Measurements from ENCODE around the gene TIMP4.

The TIMP4 gene

DNA sequence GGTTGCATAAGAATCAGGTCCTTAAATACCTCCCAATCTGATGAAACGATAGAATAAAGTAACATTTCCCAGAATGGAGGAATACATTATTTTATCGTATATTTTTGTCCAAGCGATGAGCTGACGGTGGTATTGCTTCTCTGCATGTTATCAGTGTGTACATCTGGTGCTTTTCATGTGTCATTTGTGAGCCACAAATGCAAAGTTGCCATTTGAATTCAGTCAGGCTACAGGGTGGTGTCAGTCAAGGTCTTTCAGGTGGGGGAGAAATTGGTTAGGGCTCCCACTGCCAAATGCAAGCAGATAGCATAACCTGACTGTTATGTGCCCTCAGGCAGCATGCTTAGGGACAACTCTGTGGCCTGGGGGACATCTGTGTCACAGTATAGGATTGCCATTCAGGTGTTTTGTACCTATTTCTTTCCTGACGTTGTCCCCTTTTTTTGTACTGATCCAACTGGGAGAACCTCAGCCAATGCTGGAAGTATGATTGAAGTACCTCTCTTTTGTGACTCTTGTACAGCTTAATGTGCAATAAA, 26.5 kb upstream of the TIMP4 start:
- no peak for DNase-seq (ENCODE audit: low read depth, low spot score)

DNA sequence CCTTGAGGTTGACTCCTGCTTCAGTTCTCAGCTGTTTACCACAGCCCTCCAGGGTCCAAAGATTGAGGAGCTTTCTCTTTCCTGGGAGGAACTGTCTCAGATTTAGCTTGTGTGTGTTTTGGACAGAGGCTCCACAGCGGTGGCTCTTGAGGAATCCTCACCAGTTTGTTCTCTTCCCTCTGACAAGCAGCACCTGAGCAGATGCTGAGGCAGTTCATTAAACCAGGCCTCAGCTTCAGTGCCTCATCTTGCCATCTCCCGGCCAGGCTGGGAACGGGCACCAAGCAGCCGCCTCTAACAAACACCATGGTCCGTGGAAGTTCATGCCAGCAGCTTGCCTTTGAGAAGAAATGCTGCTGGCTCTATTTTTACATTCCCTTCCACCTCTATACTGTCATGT, 25.8 kb upstream of the TIMP4 start:
- no peak overlapping the region for H3K4me3 ChIP-seq (ENCODE audit: insufficient read length, low read depth)
- no peaks in the 10 kb centered on the region for H3K36me3 ChIP-seq (ENCODE audit: insufficient read depth, insufficient read length, low read length)
- no peak for DNase-seq (ENCODE audit: low read depth, low spot score)
- H3K9ac ChIP-seq (ENCODE audit: insufficient read length, low read depth), result no peak overlapping the region
- peaks cover 4% of the 10 kb centered on the region for H3K4me1 ChIP-seq (ENCODE audit: insufficient read depth, insufficient read length)
- TF ChIP-seq ZNF274 (IDR thresholded peaks at IDR 0.05; ENCODE audit: low read depth, low read length), result no peak
- TF ChIP-seq SUZ12 (IDR thresholded peaks at IDR 0.05; ENCODE audit: extremely low read depth, insufficient read depth, insufficient read length), result no peak
- no peak for TF ChIP-seq YY1 (IDR thresholded peaks at IDR 0.05; ENCODE audit: insufficient read depth, insufficient read length)
- no peaks in the 10 kb centered on the region for H3K9me3 ChIP-seq (ENCODE audit: insufficient read depth, low read length)
- no peaks in the 10 kb centered on the region for H3K27me3 ChIP-seq (ENCODE audit: insufficient read depth, insufficient read length)

More for the DNA sequence above, 26.5 kb upstream of the TIMP4 start:
- no peaks in the 10 kb centered on the region for H3K36me3 ChIP-seq (ENCODE audit: insufficient read depth, insufficient read length, low read length)
- H3K4me1 ChIP-seq (ENCODE audit: insufficient read depth, insufficient read length), result peaks cover 4% of the 10 kb centered on the region
- H3K4me3 ChIP-seq (ENCODE audit: insufficient read length, low read depth), result no peak overlapping the region
- H3K27me3 ChIP-seq (ENCODE audit: insufficient read depth, insufficient read length), result no peaks in the 10 kb centered on the region
- no peaks in the 10 kb centered on the region for H3K9me3 ChIP-seq (ENCODE audit: insufficient read depth, low read length)
- no peak overlapping the region for H3K9ac ChIP-seq (ENCODE audit: insufficient read length, low read depth)
- no peak for TF ChIP-seq ZNF274 (IDR thresholded peaks at IDR 0.05; ENCODE audit: low read depth, low read length)
- no peak for TF ChIP-seq SUZ12 (IDR thresholded peaks at IDR 0.05; ENCODE audit: extremely low read depth, insufficient read depth, insufficient read length)
- no peak for TF ChIP-seq YY1 (IDR thresholded peaks at IDR 0.05; ENCODE audit: insufficient read depth, insufficient read length)

DNA sequence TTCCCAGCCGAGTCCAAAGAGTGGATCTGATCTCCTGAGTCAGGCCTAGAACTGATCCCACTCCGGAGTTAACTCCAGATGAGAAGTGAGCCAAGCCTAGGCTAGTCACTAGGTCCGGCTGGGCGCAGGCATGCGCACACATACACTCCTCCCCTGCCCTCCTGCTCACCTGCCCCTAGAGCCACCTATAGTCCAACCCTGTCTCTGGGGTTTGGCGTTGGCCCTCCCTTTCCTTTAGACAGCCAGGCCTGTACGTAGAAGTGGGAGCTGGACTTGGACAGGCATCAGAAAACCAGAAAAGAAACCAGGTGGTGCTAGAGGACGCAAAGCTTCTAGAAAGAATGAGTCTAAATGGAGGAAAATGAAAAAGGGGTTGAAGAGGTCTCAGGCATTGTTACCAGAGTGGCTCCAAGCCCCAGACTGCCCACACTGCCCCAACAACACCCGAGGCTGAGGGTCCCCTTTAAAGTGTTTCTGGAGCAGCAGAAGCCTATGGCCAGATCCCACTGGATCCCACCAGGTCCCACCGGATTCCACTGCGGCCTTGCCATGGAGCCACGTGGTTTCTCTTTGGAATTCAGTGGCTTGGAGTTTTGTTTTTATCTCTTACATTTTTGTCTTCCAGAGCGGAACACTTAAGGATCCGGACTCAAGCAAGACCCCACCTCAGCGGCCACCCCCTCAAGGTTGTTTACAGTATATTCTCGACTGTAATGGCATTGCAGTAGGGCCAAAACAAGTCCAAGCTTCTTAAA, 24.2 kb upstream of the TIMP4 start:
- H3K4me1 ChIP-seq (ENCODE audit: insufficient read depth, insufficient read length), result no peaks in the 10 kb centered on the region
- H3K36me3 ChIP-seq (ENCODE audit: insufficient read depth, insufficient read length, low read length), result peaks cover 5% of the 10 kb centered on the region
- no peaks in the 10 kb centered on the region for H3K27me3 ChIP-seq (ENCODE audit: insufficient read depth, insufficient read length)
- H3K9me3 ChIP-seq (ENCODE audit: insufficient read depth, low read length), result no peaks in the 10 kb centered on the region
- DNase-seq (ENCODE audit: low read depth, low spot score), result no peak
- TF ChIP-seq ZNF274 (IDR thresholded peaks at IDR 0.05; ENCODE audit: low read depth, low read length), result no peak
- no peak for TF ChIP-seq SUZ12 (IDR thresholded peaks at IDR 0.05; ENCODE audit: extremely low read depth, insufficient read depth, insufficient read length)
- no peak for TF ChIP-seq YY1 (IDR thresholded peaks at IDR 0.05; ENCODE audit: insufficient read depth, insufficient read length)
- no peak overlapping the region for H3K4me3 ChIP-seq (ENCODE audit: insufficient read length, low read depth)
- H3K9ac ChIP-seq (ENCODE audit: insufficient read length, low read depth), result no peak overlapping the region

DNA sequence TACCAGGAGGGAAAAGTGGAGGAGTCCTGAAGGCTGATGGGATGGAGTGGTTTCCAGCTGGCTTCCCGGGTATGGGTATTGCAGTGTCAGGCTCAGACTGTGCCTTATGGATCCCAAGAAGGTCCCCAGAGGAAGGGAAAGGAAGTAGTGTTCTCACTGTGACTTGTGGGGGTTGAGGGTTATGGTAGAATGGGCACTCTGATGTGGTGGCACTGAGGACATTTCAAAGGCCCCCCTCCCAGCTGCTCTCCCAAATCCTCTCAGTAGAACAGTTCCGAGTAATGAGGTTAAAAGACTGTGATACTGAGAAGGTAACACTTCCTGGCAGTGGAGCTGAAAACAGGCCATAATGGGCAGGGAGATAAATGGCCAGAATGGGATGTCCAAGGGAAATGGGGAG, 23.1 kb upstream of the TIMP4 start:
- Histone ChIP-seq H3K9ac (ENCODE audit: insufficient read length, low read depth) (no peak overlapping the region), H3K9me3 (ENCODE audit: insufficient read depth, low read length) (no peaks in the 10 kb centered on the region), H3K4me3 (ENCODE audit: insufficient read length, low read depth) (no peak overlapping the region), H3K4me1 (ENCODE audit: insufficient read depth, insufficient read length) (no peaks in the 10 kb centered on the region), H3K36me3 (ENCODE audit: insufficient read depth, insufficient read length, low read length) (peaks cover 5% of the 10 kb centered on the region), H3K27me3 (ENCODE audit: insufficient read depth, insufficient read length) (no peaks in the 10 kb centered on the region)
- DNase-seq (ENCODE audit: low read depth, low spot score), result no peak
- TF ChIP-seq SUZ12 (IDR thresholded peaks at IDR 0.05; ENCODE audit: extremely low read depth, insufficient read depth, insufficient read length) (no peak), ZNF274 (IDR thresholded peaks at IDR 0.05; ENCODE audit: low read depth, low read length) (no peak), YY1 (IDR thresholded peaks at IDR 0.05; ENCODE audit: insufficient read depth, insufficient read length) (no peak)

DNA sequence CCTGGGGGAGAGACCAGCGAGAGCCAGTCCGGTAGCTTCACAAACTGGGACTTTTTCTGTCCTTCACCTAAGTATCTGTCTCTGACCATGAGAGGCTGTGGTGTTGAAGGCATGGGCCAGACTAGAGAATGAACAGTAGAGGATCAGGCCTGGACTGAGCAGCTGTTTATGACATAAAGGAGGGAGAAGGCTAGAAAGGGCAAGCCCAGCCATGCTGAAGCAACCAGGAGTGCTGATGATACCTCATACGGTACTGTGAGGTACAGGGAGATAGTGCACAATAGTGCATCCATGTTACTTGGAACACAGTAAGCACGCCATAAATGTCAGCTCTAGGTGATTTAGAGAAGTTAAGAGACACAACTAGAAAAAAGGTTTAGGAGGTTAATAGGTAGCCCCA, 22.6 kb upstream of the TIMP4 start:
- H3K9ac ChIP-seq (ENCODE audit: insufficient read length, low read depth), result no peak overlapping the region
- no peaks in the 10 kb centered on the region for H3K9me3 ChIP-seq (ENCODE audit: insufficient read depth, low read length)
- no peaks in the 10 kb centered on the region for H3K27me3 ChIP-seq (ENCODE audit: insufficient read depth, insufficient read length)
- TF ChIP-seq YY1 (IDR thresholded peaks at IDR 0.05; ENCODE audit: insufficient read depth, insufficient read length), result no peak
- no peak for TF ChIP-seq SUZ12 (IDR thresholded peaks at IDR 0.05; ENCODE audit: extremely low read depth, insufficient read depth, insufficient read length)
- no peak for TF ChIP-seq ZNF274 (IDR thresholded peaks at IDR 0.05; ENCODE audit: low read depth, low read length)
- H3K4me1 ChIP-seq (ENCODE audit: insufficient read depth, insufficient read length), result no peaks in the 10 kb centered on the region
- no peak for DNase-seq (ENCODE audit: low read depth, low spot score)
- peaks cover 5% of the 10 kb centered on the region for H3K36me3 ChIP-seq (ENCODE audit: insufficient read depth, insufficient read length, low read length)
- no peak overlapping the region for H3K4me3 ChIP-seq (ENCODE audit: insufficient read length, low read depth)

DNA sequence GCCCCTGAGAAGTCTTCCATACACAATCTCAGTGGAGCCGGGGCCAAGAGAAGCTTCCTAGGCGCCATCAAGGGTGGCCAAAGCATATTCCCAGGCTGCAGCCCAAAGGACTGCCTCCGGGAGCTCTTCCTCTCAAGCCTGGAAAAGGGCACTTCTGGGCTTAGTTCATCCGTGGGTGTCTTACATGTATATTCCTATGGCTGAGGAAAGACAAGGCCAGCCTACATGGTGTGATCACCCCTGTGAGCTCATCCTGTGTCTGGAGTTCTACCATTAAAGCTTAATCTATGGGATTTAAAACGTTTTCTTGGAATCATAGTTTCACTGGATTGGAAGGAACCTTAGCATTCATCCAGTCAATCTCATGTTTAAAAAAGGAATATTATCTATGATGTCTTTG, 21.9 kb upstream of the TIMP4 start:
- no peaks in the 10 kb centered on the region for H3K9me3 ChIP-seq (ENCODE audit: insufficient read depth, low read length)
- DNase-seq (ENCODE audit: low read depth, low spot score), result no peak
- H3K9ac ChIP-seq (ENCODE audit: insufficient read length, low read depth), result no peak overlapping the region
- TF ChIP-seq ZNF274 (IDR thresholded peaks at IDR 0.05; ENCODE audit: low read depth, low read length), result no peak
- TF ChIP-seq SUZ12 (IDR thresholded peaks at IDR 0.05; ENCODE audit: extremely low read depth, insufficient read depth, insufficient read length), result no peak
- TF ChIP-seq YY1 (IDR thresholded peaks at IDR 0.05; ENCODE audit: insufficient read depth, insufficient read length), result no peak
- peaks cover 5% of the 10 kb centered on the region for H3K36me3 ChIP-seq (ENCODE audit: insufficient read depth, insufficient read length, low read length)
- no peaks in the 10 kb centered on the region for H3K4me1 ChIP-seq (ENCODE audit: insufficient read depth, insufficient read length)
- H3K4me3 ChIP-seq (ENCODE audit: insufficient read length, low read depth), result no peak overlapping the region
- no peaks in the 10 kb centered on the region for H3K27me3 ChIP-seq (ENCODE audit: insufficient read depth, insufficient read length)

DNA sequence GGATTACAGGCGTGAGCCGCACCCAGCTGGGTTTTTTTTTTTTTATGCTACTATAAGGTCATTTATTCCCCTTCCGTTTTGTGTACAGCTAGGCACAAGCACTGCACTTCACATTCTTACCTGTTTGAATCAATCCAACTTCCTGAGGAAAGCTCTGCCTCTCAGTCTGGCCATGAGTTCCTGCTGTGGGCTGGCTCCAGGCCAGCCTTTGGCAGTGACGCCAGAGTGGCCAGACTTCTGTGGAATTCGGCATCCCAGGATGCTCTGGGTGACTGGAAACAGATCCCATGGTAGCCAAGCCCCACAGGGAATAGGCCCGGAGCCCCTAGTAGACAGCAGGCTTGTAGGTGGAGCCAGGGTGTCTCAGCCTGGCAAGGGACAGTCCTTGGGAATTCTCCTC, 21.5 kb upstream of the TIMP4 start:
- no peak for DNase-seq (ENCODE audit: low read depth, low spot score)
- TF ChIP-seq YY1 (IDR thresholded peaks at IDR 0.05; ENCODE audit: insufficient read depth, insufficient read length), result no peak
- no peak for TF ChIP-seq SUZ12 (IDR thresholded peaks at IDR 0.05; ENCODE audit: extremely low read depth, insufficient read depth, insufficient read length)
- no peak for TF ChIP-seq ZNF274 (IDR thresholded peaks at IDR 0.05; ENCODE audit: low read depth, low read length)
- Histone ChIP-seq H3K9ac (ENCODE audit: insufficient read length, low read depth) (no peak overlapping the region), H3K4me1 (ENCODE audit: insufficient read depth, insufficient read length) (no peaks in the 10 kb centered on the region), H3K27me3 (ENCODE audit: insufficient read depth, insufficient read length) (no peaks in the 10 kb centered on the region), H3K36me3 (ENCODE audit: insufficient read depth, insufficient read length, low read length) (peaks cover 5% of the 10 kb centered on the region), H3K9me3 (ENCODE audit: insufficient read depth, low read length) (no peaks in the 10 kb centered on the region), H3K4me3 (ENCODE audit: insufficient read length, low read depth) (no peak overlapping the region)
